Ovary (tissue), 3 donors: ENCODE measurements around the gene NKX6-2.

Experiments
- CTCF ChIP-seq, 3 donors: fragments of 450-650 bp in 2 of 3; fragments of 200-600 bp in 1 of 3; IDR thresholded peaks; one replicate each; pipeline versions ENCODE4 v1.5.1 to v1.8.0; 2016 to 2022; ENCODE audit warnings: antibody characterized with exemption in 3 of 3, mild to moderate bottlenecking in 1 of 3
- EP300 ChIP-seq: sonication (generic); formaldehyde crosslinking; IDR thresholded peaks from one replicate; pipeline ENCODE4 v1.6.1; 2017; ENCODE audit warnings: antibody characterized with exemption
- POLR2A ChIP-seq: fragments of 450-650 bp; IDR thresholded peaks from one replicate; pipeline ENCODE4 v1.6.1; 2017; ENCODE audit warnings: antibody characterized with exemption, mild to moderate bottlenecking, moderate library complexity
- donor health status: DM: no; HTN: no; CAD: no.

GRCh38 chr10:132817701-132818211 is 31.8 kb upstream of the NKX6-2 start:
- TF ChIP-seq CTCF (IDR thresholded peaks at IDR 0.05) = no peak
- TF ChIP-seq POLR2A = no peak
- TF ChIP-seq EP300 = no peak
